ENCODE measurements around the gene ZFYVE27. TPM values are rescaled to one million over a fixed set of nuclear protein-coding genes. Genes with fewer than 3 reads are reported as not detected.

ZFYVE27 gene, protein sequence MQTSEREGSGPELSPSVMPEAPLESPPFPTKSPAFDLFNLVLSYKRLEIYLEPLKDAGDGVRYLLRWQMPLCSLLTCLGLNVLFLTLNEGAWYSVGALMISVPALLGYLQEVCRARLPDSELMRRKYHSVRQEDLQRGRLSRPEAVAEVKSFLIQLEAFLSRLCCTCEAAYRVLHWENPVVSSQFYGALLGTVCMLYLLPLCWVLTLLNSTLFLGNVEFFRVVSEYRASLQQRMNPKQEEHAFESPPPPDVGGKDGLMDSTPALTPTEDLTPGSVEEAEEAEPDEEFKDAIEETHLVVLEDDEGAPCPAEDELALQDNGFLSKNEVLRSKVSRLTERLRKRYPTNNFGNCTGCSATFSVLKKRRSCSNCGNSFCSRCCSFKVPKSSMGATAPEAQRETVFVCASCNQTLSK
- total RNA-seq (34.4 TPM), polyA plus RNA-seq (ENCODE audit: insufficient read depth, low read depth, low replicate concordance) (23.3 TPM)
- long read RNA-seq, donor 1, partial matches to known transcripts: 0 of 1 reads
- long read RNA-seq, donor 1, other reads (novel, unspliced or antisense): 0 of 1 reads
- long read RNA-seq, donor 2: 0 reads
- long read RNA-seq, donor 3: 0 reads
- long read RNA-seq, donor 4, partial matches to known transcripts: 0 of 1 reads
- long read RNA-seq, donor 4, other reads (novel, unspliced or antisense): 0 of 1 reads
- long read RNA-seq, donor 5: 0 reads
- long read RNA-seq, donor 6, partial matches to known transcripts: 5 of 5 reads
- long read RNA-seq, donor 6, other reads (novel, unspliced or antisense): 0 of 5 reads
- long read RNA-seq, donor 7, transcript ZFYVE27-203 (12 exons, 2,997 nt): major isoform, 7 of 73 reads
- long read RNA-seq, donor 7, partial matches to known transcripts: 4 of 73 reads
- long read RNA-seq, donor 7, other reads (novel, unspliced or antisense): 61 of 73 reads
- long read RNA-seq, donor 8: 0 reads
- long read RNA-seq, donor 9, partial matches to known transcripts: 0 of 1 reads
- long read RNA-seq, donor 9, other reads (novel, unspliced or antisense): 0 of 1 reads
- long read RNA-seq, donor 10, partial matches to known transcripts: 11 of 12 reads
- long read RNA-seq, donor 10, other reads (novel, unspliced or antisense): 0 of 12 reads

- Histone ChIP-seq H3K9me3 (ENCODE audit: control insufficient read depth in 2 of 3, insufficient read depth in 1 of 3, low read length in 3 of 3) (no peaks in the 10 kb centered on the region), H3K36me3 (ENCODE audit: control insufficient read depth in 2 of 3, insufficient read depth in 3 of 3, low read length in 3 of 3) (peaks cover 0 to 8% (median 0%) of the 10 kb centered on the region in 3 donors), H3K9ac (ENCODE audit: low read length in 3 of 3) (peak within 1 kb of the TSS; percentile 45 to 92 (median 86)), H3K4me1 (ENCODE audit: control insufficient read depth in 2 of 3, insufficient read depth in 2 of 3, low read depth in 1 of 3, low read length in 3 of 3) (peaks cover 2 to 13% (median 10%) of the 10 kb centered on the region in 3 donors), H3K27ac (ENCODE audit: low read depth in 2 of 2, low read length in 2 of 2) (peak within 1 kb of the TSS; percentile 90), H3K4me3 (ENCODE audit: low read length in 3 of 3) (peak within 1 kb of the TSS; percentile 70 to 95 (median 86)), H3K27me3 (ENCODE audit: control insufficient read depth, insufficient read depth, low read length) (no peaks in the 10 kb centered on the region)
- DNase-seq (peak; percentile 97 to 99 (median 98)), FAIRE-seq (no peak)
- no peak for TF ChIP-seq CTCF (IDR thresholded peaks at IDR 0.05; ENCODE audit: borderline replicate concordance, extremely low read depth, insufficient read depth)
- intact Hi-C loops (cut with DNase I): no loop called here
These were observed at the start of gene ZFYVE27 for GRCh38 chr10:97736902-97737769. TSS of gene ZFYVE27 (plus strand) at chr10:97737128. CDS start at chr10:97738478, 1,350 bp downstream.

DNA sequence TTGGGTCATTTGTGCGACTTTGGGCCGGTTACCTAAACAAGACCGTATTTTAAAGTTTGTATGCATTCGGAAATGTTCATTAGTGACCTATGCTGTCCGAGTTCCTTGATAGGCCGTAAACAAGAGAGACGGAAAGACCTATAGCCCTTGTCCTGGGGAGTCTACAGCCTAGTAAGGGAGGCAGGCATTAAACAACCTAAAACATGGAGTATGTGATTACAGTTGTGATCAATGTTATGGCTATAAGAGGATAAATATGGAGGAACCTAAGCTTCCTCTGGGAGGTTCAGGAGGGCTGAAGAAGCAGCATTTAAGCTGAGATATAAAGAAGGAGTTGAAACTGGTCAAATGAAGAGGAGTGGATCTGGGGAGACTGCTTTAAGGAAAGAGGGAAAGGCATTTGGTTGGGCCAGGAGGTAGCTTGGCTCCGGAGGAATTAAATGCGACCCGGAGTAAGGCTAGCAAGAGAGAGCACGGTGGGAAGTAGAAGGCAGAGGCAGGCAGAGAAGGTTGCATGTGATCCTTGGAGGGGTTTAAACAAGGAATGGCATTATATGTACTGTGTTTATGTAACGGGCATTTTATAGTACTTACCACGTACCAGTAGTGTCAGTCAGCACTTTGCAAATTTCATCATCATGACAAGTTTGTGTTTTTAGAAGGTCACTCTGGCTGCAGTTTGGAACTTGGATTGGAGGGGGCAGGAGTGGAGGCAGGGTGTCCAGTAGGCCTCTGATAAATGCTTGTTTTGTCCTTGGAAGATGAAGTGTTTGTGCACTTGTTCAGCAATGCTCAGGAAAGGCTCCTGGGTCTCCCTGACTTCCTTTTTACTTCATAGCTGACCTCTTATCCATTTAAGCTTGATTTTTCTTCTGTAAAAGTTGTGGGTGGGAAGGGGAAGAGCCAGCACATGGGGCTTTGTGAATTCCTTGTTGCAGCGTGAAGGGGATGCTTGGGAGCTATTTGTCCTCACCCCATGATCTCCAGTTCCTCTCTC, 48.8 kb upstream of the ZFYVE27 start:
- peak overlapping the region; percentile 4 to 82 (median 34) for H3K9ac ChIP-seq (ENCODE audit: low read length in 3 of 3)
- intact Hi-C loops (cut with DNase I): no loop called here
- DNase-seq (no peak), FAIRE-seq (no peak)
- H3K27ac ChIP-seq (ENCODE audit: low read depth in 2 of 2, low read length in 2 of 2): peak overlapping the region; percentile 90 to 95
- no peak for TF ChIP-seq CTCF (IDR thresholded peaks at IDR 0.05; ENCODE audit: borderline replicate concordance, extremely low read depth, insufficient read depth)
- no peaks in the 10 kb centered on the region for H3K36me3 ChIP-seq (ENCODE audit: control insufficient read depth in 2 of 3, insufficient read depth in 3 of 3, low read length in 3 of 3)
- peak overlapping the region; percentile 58 to 82 (median 65) for H3K4me3 ChIP-seq (ENCODE audit: low read length in 3 of 3)
- H3K4me1 ChIP-seq (ENCODE audit: control insufficient read depth in 2 of 3, insufficient read depth in 2 of 3, low read depth in 1 of 3, low read length in 3 of 3): peaks cover 2 to 23% (median 19%) of the 10 kb centered on the region in 3 donors
- no peaks in the 10 kb centered on the region for H3K27me3 ChIP-seq (ENCODE audit: control insufficient read depth, insufficient read depth, low read length)
- H3K9me3 ChIP-seq (ENCODE audit: control insufficient read depth in 2 of 3, insufficient read depth in 1 of 3, low read length in 3 of 3): no peaks in the 10 kb centered on the region
